Fibroblast of skin of scalp (primary cell): ENCODE data around the gene LANCL1.

Experiments
- DNase-seq: peaks from one replicate; pipeline ENCODE4 v3.0.0-alpha.2; 2013

LANCL1 gene

GRCh38 chr2:210389856-210390255, 86.7 kb downstream of the LANCL1 start:
- no peak for DNase-seq

GRCh38 chr2:210388148-210388547, 88.4 kb downstream of the LANCL1 start:
- DNase-seq = no peak

- DNase-seq = no peak
These were observed 89.5 kb downstream of the LANCL1 start for GRCh38 chr2:210387074-210387473.
